Activated CD8-positive, alpha-beta memory T cell treated with anti-CD3 and anti-CD28 coated beads for 48 hours (primary cell): ENCODE results near the gene LRRC70.
"Not testable (repeated sequence)": the region's sequence is repeated elsewhere in the genome, so short reads cannot be mapped to it uniquely, and the experiment has no call there.

Source experiments
- DNase-seq, 3 experiments: peaks; one replicate each; pipeline ENCODE4 v3.0.0-alpha.2; 2020; ENCODE audit warnings: low read depth in 2 of 3, low spot score in 2 of 3

The LRRC70 gene

GRCh38 chr5:62578540-62578939 is at the start of gene LRRC70:
LRRC70 (plus strand) TSS chr5:62578819; CDS start chr5:62579439, 620 bp downstream.
- no peak for DNase-seq

GRCh38 chr5:62533597-62533996 is 45.0 kb upstream of the LRRC70 start:
- no peak for DNase-seq

GRCh38 chr5:62534461-62535236 is 44.0 kb upstream of the LRRC70 start:
- no peak for DNase-seq

- no peak for DNase-seq
These were observed 42.4 kb upstream of the LRRC70 start for GRCh38 chr5:62536232-62536631.

GRCh38 chr5:62536783-62537182 is 41.8 kb upstream of the LRRC70 start:
- no peak for DNase-seq

- no peak for DNase-seq
These were observed 40.3 kb upstream of the LRRC70 start for GRCh38 chr5:62538017-62538942.

- no peak for DNase-seq
These were observed 35.9 kb upstream of the LRRC70 start for GRCh38 chr5:62542720-62543119.

GRCh38 chr5:62547945-62548630 is 30.5 kb upstream of the LRRC70 start:
- DNase-seq: no peak

- no peak for DNase-seq
These were observed 28.5 kb upstream of the LRRC70 start for GRCh38 chr5:62550103-62550502.

- DNase-seq: no peak
These were observed 22.7 kb upstream of the LRRC70 start for GRCh38 chr5:62555930-62556329.

GRCh38 chr5:62558941-62559340 is 19.7 kb upstream of the LRRC70 start:
- no peak for DNase-seq

GRCh38 chr5:62560786-62561185 is 17.8 kb upstream of the LRRC70 start:
- no peak for DNase-seq

GRCh38 chr5:62561896-62562295 is 16.7 kb upstream of the LRRC70 start:
- no peak for DNase-seq

GRCh38 chr5:62562867-62563266 is 15.8 kb upstream of the LRRC70 start:
- DNase-seq: no peak

- no peak for DNase-seq
These were observed 14.5 kb upstream of the LRRC70 start for GRCh38 chr5:62564101-62564500.

- DNase-seq: not testable (repeated sequence)
These were observed 12.9 kb upstream of the LRRC70 start for GRCh38 chr5:62565740-62566139.

GRCh38 chr5:62568143-62568542 is 10.5 kb upstream of the LRRC70 start:
- DNase-seq: no peak

GRCh38 chr5:62568800-62569432 is 9.7 kb upstream of the LRRC70 start:
- no peak for DNase-seq

GRCh38 chr5:62569470-62569869 is 9.1 kb upstream of the LRRC70 start:
- no peak for DNase-seq

GRCh38 chr5:62572918-62573514 is 5.6 kb upstream of the LRRC70 start:
- DNase-seq: no peak

- no peak for DNase-seq
These were observed 4.0 kb upstream of the LRRC70 start for GRCh38 chr5:62574599-62574998.
